Measurements from ENCODE around the gene SLC44A1. TPM values are rescaled to one million over a fixed set of nuclear protein-coding genes. Genes with fewer than 3 reads are reported as not detected.

SLC44A1 gene
- polyA plus RNA-seq, 1 experiment = 6.6 TPM

DNA sequence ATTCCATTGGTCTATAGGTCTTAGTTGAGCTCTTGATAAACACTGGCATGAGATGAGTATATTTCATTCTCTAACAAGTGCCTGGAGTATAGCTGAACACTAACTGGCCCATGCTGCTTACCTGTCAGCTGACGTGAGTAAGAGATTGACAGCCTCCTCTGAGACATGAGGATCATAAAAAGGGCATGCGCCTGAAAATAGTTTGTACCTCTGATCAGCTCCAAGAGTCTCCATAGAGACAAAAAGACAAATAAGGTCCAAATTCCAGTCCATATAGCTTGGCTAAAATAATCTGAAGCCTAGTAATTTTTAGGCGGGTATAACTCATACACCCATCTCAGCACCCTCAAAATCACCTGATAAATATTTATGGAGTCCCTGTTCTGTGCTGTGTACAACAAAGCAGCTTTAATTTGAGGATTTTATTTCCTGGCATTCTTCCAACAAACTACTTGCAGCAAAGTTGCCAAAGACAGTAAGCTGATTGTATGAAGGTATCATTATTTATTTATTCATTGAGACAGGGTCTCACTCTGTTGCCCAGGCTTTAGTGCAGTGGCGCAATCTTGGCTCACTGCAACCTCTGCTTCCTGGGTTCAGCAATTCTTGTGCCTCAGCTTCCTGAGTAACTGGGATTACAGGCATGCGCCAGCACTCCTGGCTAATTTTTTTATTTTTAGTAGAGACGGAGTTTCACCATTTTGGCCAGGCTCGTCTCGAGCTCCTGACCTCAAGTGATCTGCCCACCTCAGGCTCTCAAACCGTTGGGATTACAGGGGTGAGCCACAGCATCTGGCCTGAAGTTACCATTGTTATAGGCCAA is 187.2 kb downstream of the SLC44A1 start:
- no peak overlapping the region for H3K4me3 ChIP-seq (ENCODE audit: low read depth, low read length)
- no peaks in the 10 kb centered on the region for H3K36me3 ChIP-seq (ENCODE audit: control insufficient read depth, insufficient read depth, low read length)
- ChIA-PET POLR2A (no interaction called here), CTCF (interaction anchor here (0.9 to 2.5 kb wide), 3 partner anchors 16 to 450 kb away, joined by 3 to 8 read pairs (median 8); no protein-coding TSS in a partner anchor)
- DNase-seq (ENCODE audit: low read depth) = no peak
- TF ChIP-seq, protein P1, sequence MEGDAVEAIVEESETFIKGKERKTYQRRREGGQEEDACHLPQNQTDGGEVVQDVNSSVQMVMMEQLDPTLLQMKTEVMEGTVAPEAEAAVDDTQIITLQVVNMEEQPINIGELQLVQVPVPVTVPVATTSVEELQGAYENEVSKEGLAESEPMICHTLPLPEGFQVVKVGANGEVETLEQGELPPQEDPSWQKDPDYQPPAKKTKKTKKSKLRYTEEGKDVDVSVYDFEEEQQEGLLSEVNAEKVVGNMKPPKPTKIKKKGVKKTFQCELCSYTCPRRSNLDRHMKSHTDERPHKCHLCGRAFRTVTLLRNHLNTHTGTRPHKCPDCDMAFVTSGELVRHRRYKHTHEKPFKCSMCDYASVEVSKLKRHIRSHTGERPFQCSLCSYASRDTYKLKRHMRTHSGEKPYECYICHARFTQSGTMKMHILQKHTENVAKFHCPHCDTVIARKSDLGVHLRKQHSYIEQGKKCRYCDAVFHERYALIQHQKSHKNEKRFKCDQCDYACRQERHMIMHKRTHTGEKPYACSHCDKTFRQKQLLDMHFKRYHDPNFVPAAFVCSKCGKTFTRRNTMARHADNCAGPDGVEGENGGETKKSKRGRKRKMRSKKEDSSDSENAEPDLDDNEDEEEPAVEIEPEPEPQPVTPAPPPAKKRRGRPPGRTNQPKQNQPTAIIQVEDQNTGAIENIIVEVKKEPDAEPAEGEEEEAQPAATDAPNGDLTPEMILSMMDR (IDR thresholded peaks at IDR 0.05; ENCODE audit: insufficient read depth, low read depth, low read length) = no peak
- no peaks in the 10 kb centered on the region for H3K27me3 ChIP-seq (ENCODE audit: control insufficient read depth, insufficient read depth, low read length)

DNA sequence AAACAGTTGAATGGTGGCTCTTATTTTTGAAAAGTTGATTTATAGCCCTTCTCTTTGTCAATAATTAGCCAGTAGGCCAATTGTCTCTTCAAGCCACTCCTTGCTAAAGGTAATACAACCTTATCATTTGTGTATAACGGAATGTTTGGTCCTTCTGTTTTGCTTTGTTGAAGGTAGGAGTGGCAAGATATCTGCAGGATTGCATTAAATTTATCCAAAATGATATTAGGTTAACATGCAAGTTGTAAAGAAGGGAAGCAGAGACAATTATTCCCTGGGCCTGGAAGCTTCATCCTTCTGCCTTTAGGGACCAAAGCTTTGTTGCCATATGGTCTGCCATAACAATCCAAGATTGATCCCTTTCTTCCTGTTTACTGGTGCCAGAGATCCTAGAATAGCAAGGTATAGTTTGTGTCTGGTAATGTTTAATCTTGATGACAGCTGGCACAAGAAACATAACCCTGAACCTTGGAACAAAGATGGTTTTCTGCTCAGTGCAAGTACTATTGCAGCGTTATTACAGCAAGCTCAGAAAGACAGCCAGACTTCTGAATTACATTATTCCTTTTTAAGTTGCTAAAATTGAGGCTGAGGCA is 187.9 kb downstream of the SLC44A1 start:
- CTCF ChIA-PET = no interaction called here
- Histone ChIP-seq H3K36me3 (ENCODE audit: control insufficient read depth, insufficient read depth, low read length) (no peaks in the 10 kb centered on the region), H3K27me3 (ENCODE audit: control insufficient read depth, insufficient read depth, low read length) (no peaks in the 10 kb centered on the region), H3K4me3 (ENCODE audit: low read depth, low read length) (no peak overlapping the region)
- DNase-seq (ENCODE audit: low read depth) = no peak
- TF ChIP-seq, protein P1 (IDR thresholded peaks at IDR 0.05; ENCODE audit: insufficient read depth, low read depth, low read length) = no peak
- POLR2A ChIA-PET = no interaction called here

DNA sequence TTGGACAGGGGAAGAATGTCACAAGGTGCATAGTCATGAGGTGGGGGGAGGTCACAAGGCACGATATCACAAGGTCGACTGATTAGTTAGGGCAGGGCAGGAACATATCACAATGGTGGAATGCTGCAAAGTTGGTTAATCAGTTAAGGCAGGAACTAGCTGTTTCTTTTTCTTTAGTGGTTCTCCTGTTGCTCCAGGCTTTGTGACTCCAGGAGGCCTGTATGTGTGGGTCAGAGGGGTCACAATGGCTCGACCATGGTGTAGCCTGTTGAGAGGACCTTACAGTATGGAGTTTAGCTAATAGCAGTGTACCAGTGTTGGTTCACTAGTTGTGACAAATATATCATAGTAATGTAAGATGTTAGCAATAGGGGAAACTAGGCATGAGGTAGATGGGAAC is 191.0 kb downstream of the SLC44A1 start:
- TF ChIP-seq, protein P1 (IDR thresholded peaks at IDR 0.05; ENCODE audit: insufficient read depth, low read depth, low read length) = no peak
- CTCF ChIA-PET = no interaction called here

DNA sequence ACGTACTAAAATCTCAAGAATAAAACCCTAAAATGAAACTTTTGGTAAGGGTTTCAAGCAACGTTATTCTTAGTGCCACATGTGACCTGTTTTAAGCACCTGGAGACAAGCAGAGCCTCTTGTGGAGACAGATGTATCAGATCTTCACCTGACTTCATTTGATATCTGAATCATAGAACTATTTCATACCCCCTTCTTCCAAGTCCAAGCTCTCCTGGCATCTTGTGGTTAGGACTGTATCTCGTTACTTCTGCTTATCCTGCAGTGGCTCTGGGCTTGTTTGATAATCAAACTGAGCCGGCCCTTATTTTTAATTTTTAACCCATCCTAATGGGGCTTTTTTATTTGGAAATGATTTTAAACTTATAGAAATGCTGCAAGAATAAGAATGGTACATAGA is 192.3 kb downstream of the SLC44A1 start:
- POLR2A ChIA-PET = interaction anchor here (0.5 kb wide), 1 partner anchor 208 kb away, joined by 3 read pairs; no protein-coding TSS in a partner anchor
- no peaks in the 10 kb centered on the region for H3K36me3 ChIP-seq (ENCODE audit: control insufficient read depth, insufficient read depth, low read length)
- H3K27me3 ChIP-seq (ENCODE audit: control insufficient read depth, insufficient read depth, low read length) = no peaks in the 10 kb centered on the region
- TF ChIP-seq, protein P1 (IDR thresholded peaks at IDR 0.05; ENCODE audit: insufficient read depth, low read depth, low read length) = no peak
- CTCF ChIA-PET = interaction anchor here (0.7 to 1.0 kb wide), 2 partner anchors 11 to 13 kb away, joined by 3 to 5 read pairs; no protein-coding TSS in a partner anchor
- no peak for DNase-seq (ENCODE audit: low read depth)
- H3K4me3 ChIP-seq (ENCODE audit: low read depth, low read length) = no peak overlapping the region

More for the DNA sequence above, 191.0 kb downstream of the SLC44A1 start:
- H3K4me3 ChIP-seq (ENCODE audit: low read depth, low read length) = no peak overlapping the region
- POLR2A ChIA-PET = no interaction called here
- no peaks in the 10 kb centered on the region for H3K27me3 ChIP-seq (ENCODE audit: control insufficient read depth, insufficient read depth, low read length)
- no peak for DNase-seq (ENCODE audit: low read depth)
- H3K36me3 ChIP-seq (ENCODE audit: control insufficient read depth, insufficient read depth, low read length) = no peaks in the 10 kb centered on the region

DNA sequence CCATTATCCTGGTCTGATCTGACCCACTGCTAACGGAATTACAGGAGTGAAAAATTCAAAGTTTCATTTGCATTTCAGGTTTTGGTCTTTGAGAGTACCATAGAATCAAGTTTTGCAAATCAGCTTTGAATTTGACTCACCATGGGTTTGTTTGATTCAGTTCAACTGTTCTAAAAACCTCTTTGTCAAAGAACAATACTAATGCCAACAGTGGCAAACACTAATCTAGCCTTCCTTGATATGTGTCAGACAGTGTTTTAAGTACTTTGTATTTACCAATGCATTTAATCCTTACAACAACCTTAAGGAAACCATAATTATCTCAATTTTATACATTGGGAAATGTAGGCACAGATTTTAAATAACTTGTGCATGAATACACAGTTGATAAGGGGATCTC is 193.3 kb downstream of the SLC44A1 start:
- CTCF ChIA-PET = interaction anchor here (0.7 to 1.4 kb wide), 3 partner anchors 12 to 14 kb away, joined by 3 to 5 read pairs (median 3); no protein-coding TSS in a partner anchor
- Histone ChIP-seq H3K27me3 (ENCODE audit: control insufficient read depth, insufficient read depth, low read length) (no peaks in the 10 kb centered on the region), H3K36me3 (ENCODE audit: control insufficient read depth, insufficient read depth, low read length) (no peaks in the 10 kb centered on the region), H3K4me3 (ENCODE audit: low read depth, low read length) (no peak overlapping the region)
- DNase-seq (ENCODE audit: low read depth) = no peak
- TF ChIP-seq, protein P1 (IDR thresholded peaks at IDR 0.05; ENCODE audit: insufficient read depth, low read depth, low read length) = no peak
- POLR2A ChIA-PET = no interaction called here
